Measurements from ENCODE around the gene CSNK2A3. TPM values are rescaled to one million over a fixed set of nuclear protein-coding genes. Genes with fewer than 3 reads are reported as not detected.

CSNK2A3 gene
- total RNA-seq, 2 donors from 2014 or later = 0.57 to 0.64 TPM

DNA sequence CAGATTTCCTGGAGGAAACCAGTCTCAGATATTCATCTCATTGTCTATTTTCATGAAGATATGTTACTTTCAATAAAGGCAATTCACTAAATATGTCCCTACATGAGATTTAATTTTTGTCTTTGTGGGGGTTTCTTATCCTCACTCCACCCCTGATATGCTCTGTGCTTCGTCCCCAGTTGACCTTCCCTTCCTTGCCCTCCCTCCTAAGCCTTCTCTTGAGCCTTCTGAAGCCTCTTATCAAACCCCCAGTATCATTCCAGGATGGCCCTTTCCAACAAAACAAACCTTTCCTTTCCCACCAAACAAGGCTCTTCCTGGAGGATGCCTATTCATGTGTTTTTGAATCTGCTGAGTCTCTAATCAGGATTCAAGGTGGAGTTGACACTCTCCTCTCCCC is 44.8 kb downstream of the CSNK2A3 start:
- TF ChIP-seq, protein P1, sequence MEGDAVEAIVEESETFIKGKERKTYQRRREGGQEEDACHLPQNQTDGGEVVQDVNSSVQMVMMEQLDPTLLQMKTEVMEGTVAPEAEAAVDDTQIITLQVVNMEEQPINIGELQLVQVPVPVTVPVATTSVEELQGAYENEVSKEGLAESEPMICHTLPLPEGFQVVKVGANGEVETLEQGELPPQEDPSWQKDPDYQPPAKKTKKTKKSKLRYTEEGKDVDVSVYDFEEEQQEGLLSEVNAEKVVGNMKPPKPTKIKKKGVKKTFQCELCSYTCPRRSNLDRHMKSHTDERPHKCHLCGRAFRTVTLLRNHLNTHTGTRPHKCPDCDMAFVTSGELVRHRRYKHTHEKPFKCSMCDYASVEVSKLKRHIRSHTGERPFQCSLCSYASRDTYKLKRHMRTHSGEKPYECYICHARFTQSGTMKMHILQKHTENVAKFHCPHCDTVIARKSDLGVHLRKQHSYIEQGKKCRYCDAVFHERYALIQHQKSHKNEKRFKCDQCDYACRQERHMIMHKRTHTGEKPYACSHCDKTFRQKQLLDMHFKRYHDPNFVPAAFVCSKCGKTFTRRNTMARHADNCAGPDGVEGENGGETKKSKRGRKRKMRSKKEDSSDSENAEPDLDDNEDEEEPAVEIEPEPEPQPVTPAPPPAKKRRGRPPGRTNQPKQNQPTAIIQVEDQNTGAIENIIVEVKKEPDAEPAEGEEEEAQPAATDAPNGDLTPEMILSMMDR (IDR thresholded peaks at IDR 0.05) = no peak
- no peak overlapping the region for H3K4me3 ChIP-seq
- H3K36me3 ChIP-seq = no peaks in the 10 kb centered on the region
- H3K9me3 ChIP-seq = no peaks in the 10 kb centered on the region
- no peaks in the 10 kb centered on the region for H3K27me3 ChIP-seq
- DNase-seq = no peak
- H3K4me1 ChIP-seq = no peaks in the 10 kb centered on the region
- H3K9ac ChIP-seq (ENCODE audit: low read depth in 2 of 2, low read length in 2 of 2) = no peak overlapping the region
- intact Hi-C loops (cut with DNase I) = no loop called here
- H3K27ac ChIP-seq = no peak overlapping the region

GRCh38 chr11:11306855-11307254 is 46.2 kb downstream of the CSNK2A3 start:
- TF ChIP-seq, protein P1 (IDR thresholded peaks at IDR 0.05) = no peak
- Histone ChIP-seq H3K9me3 (no peaks in the 10 kb centered on the region), H3K27me3 (no peaks in the 10 kb centered on the region), H3K4me3 (no peak overlapping the region), H3K36me3 (no peaks in the 10 kb centered on the region), H3K9ac (ENCODE audit: low read depth in 2 of 2, low read length in 2 of 2) (no peak overlapping the region), H3K4me1 (no peaks in the 10 kb centered on the region), H3K27ac (no peak overlapping the region)
- DNase-seq = no peak
- intact Hi-C loops (cut with DNase I) = no loop called here

- Histone ChIP-seq H3K27me3 (no peaks in the 10 kb centered on the region), H3K4me1 (no peaks in the 10 kb centered on the region), H3K4me3 (no peak overlapping the region), H3K9ac (ENCODE audit: low read depth in 2 of 2, low read length in 2 of 2) (no peak overlapping the region), H3K36me3 (no peaks in the 10 kb centered on the region), H3K27ac (no peak overlapping the region), H3K9me3 (no peaks in the 10 kb centered on the region)
- intact Hi-C loops (cut with DNase I) = no loop called here
- DNase-seq = no peak
- TF ChIP-seq, protein P1 (IDR thresholded peaks at IDR 0.05) = no peak
These were observed 48.5 kb downstream of the CSNK2A3 start for GRCh38 chr11:11304550-11304949.

DNA sequence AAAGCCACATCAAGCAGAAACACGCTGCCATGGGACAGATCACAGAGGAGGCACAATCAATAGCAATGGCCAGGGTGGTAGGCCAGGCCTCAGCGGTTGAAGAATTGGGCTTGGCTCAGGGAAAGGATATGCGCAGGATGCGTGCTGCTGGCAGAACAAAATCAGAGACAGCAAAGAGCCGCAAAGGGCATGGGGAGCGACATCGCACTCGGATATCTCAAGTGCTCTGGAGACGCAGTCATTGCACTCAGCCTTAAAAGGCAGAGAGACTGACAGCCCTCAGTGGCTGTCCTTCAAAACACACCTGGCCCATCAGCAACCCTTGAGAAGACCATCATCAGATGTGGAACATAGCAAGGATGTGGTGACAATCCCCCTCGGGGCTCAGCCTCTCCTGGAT is 50.5 kb downstream of the CSNK2A3 start:
- TF ChIP-seq, protein P1 (IDR thresholded peaks at IDR 0.05) = no peak
- Histone ChIP-seq H3K36me3 (no peaks in the 10 kb centered on the region), H3K9ac (ENCODE audit: low read depth in 2 of 2, low read length in 2 of 2) (no peak overlapping the region), H3K27me3 (no peaks in the 10 kb centered on the region), H3K4me1 (no peaks in the 10 kb centered on the region), H3K9me3 (no peaks in the 10 kb centered on the region), H3K27ac (no peak overlapping the region), H3K4me3 (no peak overlapping the region)
- no peak for DNase-seq
- intact Hi-C loops (cut with DNase I) = no loop called here
